ENCODE data around the gene TICRR.

- TF ChIP-seq RFX5 (IDR thresholded peaks at IDR 0.05), result no peak
- no peak for TF ChIP-seq SREBF2 (IDR thresholded peaks at IDR 0.05)
- no peak for TF ChIP-seq REST (IDR thresholded peaks at IDR 0.05)
- TF ChIP-seq, protein P1, sequence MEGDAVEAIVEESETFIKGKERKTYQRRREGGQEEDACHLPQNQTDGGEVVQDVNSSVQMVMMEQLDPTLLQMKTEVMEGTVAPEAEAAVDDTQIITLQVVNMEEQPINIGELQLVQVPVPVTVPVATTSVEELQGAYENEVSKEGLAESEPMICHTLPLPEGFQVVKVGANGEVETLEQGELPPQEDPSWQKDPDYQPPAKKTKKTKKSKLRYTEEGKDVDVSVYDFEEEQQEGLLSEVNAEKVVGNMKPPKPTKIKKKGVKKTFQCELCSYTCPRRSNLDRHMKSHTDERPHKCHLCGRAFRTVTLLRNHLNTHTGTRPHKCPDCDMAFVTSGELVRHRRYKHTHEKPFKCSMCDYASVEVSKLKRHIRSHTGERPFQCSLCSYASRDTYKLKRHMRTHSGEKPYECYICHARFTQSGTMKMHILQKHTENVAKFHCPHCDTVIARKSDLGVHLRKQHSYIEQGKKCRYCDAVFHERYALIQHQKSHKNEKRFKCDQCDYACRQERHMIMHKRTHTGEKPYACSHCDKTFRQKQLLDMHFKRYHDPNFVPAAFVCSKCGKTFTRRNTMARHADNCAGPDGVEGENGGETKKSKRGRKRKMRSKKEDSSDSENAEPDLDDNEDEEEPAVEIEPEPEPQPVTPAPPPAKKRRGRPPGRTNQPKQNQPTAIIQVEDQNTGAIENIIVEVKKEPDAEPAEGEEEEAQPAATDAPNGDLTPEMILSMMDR (IDR thresholded peaks at IDR 0.05), result no peak
- TF ChIP-seq BHLHE40 (IDR thresholded peaks at IDR 0.05; ENCODE audit: low read depth, low read length), result no peak
- no peak for TF ChIP-seq RCOR1 (IDR thresholded peaks at IDR 0.05; ENCODE audit: low read depth, low read length)
- TF ChIP-seq KDM1A (IDR thresholded peaks at IDR 0.05; ENCODE audit: low read depth), result no peak
- no peak for TF ChIP-seq PHF8 (IDR thresholded peaks at IDR 0.05; ENCODE audit: borderline replicate concordance, low read depth)
- TF ChIP-seq POLR2A (IDR thresholded peaks at IDR 0.05; ENCODE audit: low read length), result no peak
- TF ChIP-seq CHD2 (IDR thresholded peaks at IDR 0.05; ENCODE audit: low read length, partially characterized antibody), result no peak
- no peak for TF ChIP-seq EP300 (IDR thresholded peaks at IDR 0.05)
- TF ChIP-seq CEBPB (IDR thresholded peaks at IDR 0.05), result no peak
- TF ChIP-seq HDAC2 (IDR thresholded peaks at IDR 0.05), result no peak
- TF ChIP-seq MAZ (IDR thresholded peaks at IDR 0.05; ENCODE audit: borderline replicate concordance, low read depth, low read length), result no peak
These were observed 58.3 kb downstream of the TICRR start for GRCh38 chr15:89633585-89633984.
